Measurements from ENCODE around the gene IRAG1. TPM values are rescaled to one million over a fixed set of nuclear protein-coding genes. Genes with fewer than 3 reads are reported as not detected.

IRAG1 gene
- total RNA-seq, 1 donor from 2014 or later = 5.9 TPM

DNA sequence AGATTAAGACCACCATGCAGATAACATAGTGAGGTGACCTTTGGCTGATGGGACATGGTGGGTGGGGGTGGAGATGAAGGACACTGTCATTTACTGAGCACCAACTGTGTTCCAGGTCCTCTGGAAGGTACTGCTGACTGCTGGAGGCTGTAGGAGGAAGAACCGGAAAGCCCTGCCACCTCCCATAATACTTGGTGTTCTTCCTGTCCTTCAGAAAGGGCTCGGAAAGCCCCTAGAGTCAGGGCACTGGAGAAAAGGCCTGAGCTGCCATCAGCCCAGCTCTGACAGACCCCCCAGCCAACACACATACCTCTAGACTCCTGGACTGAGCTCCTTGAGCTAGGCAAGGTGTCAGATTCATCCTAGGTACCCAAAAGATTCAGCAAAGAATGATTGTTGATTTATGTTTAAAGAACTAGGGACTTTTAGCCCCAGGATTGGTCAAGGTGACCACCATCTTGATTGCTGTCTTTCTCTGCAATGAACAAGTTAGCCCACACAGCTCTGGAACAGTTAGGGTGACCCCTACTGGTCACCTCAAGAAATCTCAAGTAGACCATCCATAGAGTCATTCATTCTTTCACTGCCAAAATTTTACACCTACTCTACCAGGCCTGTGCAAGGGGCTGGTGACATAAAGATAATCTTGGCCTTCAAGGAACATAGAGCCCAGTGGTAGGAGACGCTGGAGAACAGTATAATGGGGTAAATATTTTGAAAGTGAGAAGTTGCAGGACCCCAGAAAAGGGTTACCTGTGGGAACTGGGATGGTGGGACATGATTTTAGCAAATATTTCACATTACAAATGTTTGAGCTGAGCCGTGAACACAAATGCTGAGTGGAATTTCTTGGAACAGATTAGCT lies 39.4 kb downstream of the IRAG1 start:
- DNase-seq (ENCODE audit: missing footprints) (no peak), ATAC-seq (peak; percentile 59)
- intact Hi-C loops (cut with DNase I) = loop anchor here (1.0 to 10.0 kb wide), 3 partner anchors 89 to 248 kb away; partner anchors contain the start of gene LYVE1

- DNase-seq (ENCODE audit: missing footprints) (no peak), ATAC-seq (no peak)
- intact Hi-C loops (cut with DNase I) = loop anchor here (10.0 kb wide), 2 partner anchors 88 to 138 kb away; partner anchors contain the start of gene LYVE1
Observed at GRCh38 chr11:10653261-10653660, 40.3 kb downstream of the IRAG1 start.

DNA sequence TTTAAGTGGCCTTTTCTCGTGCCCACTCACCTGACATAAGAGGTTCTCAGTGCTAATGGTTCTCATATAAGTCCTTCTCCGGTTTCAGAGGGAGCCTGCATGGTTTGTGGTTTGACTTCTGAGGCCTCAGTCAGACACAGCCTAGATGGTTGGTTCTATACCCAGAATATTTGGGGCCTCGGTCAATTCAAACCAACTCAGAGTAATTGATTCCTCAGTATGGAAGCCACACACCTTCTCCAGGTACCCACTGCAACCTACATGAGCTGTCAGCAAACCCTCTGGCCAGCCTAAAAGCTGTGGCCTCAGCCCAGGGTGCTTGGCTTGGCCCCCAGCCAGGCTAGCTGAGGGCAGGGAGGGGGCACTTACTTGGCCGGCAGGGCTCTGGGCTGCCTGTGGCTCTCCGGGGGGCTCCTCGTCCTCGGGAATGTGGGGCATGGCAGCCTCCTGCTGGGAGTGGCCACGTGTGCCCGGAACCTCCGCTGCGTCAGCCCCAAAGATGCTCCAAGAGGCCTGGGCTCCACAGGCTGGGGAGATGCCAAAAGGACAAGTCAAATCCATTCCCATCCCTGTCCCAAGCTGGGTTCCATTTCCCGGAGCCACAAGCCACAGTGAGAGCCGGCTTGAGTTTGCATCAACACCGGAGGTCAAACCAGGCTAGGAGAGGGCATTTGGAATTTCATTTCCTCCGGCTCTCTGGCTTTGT lies 41.7 kb downstream of the IRAG1 start:
- ATAC-seq (no peak), DNase-seq (ENCODE audit: missing footprints) (peak; percentile 61)
- intact Hi-C loops (cut with DNase I) = loop anchor here (10.0 kb wide), 2 partner anchors 87 to 137 kb away; partner anchors contain the start of gene LYVE1

GRCh38 chr11:10650630-10651029 lies 42.9 kb downstream of the IRAG1 start:
- intact Hi-C loops (cut with DNase I) = loop anchor here (10.0 kb wide), 2 partner anchors 86 to 136 kb away; partner anchors contain the start of gene LYVE1
- no peak for ATAC-seq
- DNase-seq (ENCODE audit: missing footprints) = no peak

- DNase-seq (ENCODE audit: missing footprints) (no peak), ATAC-seq (no peak)
- intact Hi-C loops (cut with DNase I) = loop anchor here (10.0 kb wide), 2 partner anchors 85 to 135 kb away; partner anchors contain the start of gene LYVE1
Observed at GRCh38 chr11:10650166-10650565, 43.4 kb downstream of the IRAG1 start.

DNA sequence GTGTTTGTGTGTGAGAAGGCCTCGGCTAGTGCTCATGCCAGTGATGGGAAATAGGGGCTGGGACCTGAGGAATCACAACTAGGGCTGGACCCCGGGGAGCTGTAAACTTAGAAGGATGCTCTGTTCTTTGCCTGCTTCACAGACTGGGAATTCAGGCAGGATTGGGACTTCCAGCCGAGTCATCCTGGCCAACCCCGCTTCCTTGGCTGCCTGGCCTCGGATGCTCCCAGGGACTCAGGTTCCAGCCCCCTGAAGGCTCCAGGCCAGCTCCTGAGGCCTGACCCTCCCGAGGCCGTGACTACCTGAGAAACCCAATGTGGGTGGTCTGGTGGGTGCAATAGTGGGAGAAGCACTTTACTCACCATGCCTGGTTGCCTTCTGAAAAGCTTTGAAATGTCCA lies 44.7 kb downstream of the IRAG1 start:
- intact Hi-C loops (cut with DNase I) = no loop called here
- DNase-seq (ENCODE audit: missing footprints) (no peak), ATAC-seq (no peak)

DNA sequence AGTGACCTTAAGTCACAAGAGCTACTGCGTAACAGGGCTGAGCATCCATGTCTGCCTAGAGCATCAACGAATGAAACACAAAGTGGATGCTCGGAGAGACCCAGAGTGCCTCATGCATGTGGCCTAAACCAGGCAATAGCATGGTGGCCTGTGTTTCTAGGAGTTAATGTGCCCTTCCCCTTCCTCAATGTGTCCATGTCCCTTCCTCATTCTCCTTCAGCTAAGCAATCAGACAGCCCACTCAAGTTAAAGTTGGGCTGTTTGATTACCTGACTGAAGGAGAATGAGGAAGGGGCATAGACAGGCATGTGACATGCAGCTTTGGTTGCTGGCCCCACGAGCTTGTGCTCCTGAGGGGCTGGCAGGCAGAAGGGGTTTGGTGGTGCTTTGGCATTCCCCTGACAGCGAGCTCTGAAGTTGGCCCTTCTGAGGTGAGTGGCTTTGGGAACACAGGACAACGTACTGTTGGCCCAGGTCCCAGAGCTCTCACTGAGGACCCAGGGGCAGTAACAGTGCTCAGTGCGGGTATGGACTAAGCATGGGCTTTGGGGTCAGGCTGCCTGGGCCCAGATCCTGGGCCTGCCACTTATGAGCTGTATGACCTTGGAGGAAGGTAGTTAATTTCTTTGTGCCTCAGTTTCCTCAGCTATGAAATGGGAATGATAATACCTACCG lies 46.7 kb downstream of the IRAG1 start:
- intact Hi-C loops (cut with DNase I) = no loop called here
- DNase-seq (ENCODE audit: missing footprints) = no peak
- no peak for ATAC-seq

- ATAC-seq (no peak), DNase-seq (ENCODE audit: missing footprints) (no peak)
- intact Hi-C loops (cut with DNase I) = no loop called here
Observed at GRCh38 chr11:10646005-10646404, 47.5 kb downstream of the IRAG1 start.

DNA sequence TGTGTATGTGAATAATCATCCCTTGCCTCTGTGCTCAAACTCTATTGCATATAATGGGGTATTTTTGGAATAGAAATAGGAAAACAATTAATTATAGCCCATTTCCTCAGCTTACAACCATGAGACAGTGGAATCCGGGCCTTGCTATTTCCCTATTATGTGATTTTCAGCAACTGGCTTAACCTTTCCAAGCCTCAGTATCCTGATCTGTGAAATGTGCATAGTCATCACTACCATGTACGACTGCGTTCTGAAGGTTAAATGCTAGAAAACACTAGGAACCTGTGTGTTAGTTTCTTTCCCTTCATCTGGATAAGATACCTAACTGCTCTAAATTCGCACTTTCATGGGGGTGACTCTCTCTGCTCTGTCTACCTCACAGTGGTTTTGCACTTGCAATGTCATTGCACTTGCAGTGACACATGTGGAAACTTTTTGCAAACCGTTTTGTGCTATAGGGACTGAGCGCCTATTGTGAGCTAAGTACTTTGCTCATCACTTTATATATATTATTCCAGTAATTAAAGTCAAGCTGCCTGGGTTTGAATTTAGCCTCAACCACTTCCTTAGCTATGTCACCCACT lies 48.3 kb downstream of the IRAG1 start:
- intact Hi-C loops (cut with DNase I) = no loop called here
- no peak for DNase-seq (ENCODE audit: missing footprints)
- ATAC-seq = no peak

Other genes starting within 250 kb of the IRAG1 start
- gene AMPD3, start 238.5 kb downstream of the IRAG1 start, total RNA-seq = 3.5 TPM
- gene RNF141, start 152.6 kb downstream of the IRAG1 start, total RNA-seq = 37.9 TPM
- 106 TPM for gene LYVE1, start 125.1 kb downstream of the IRAG1 start, total RNA-seq
- 20.6 TPM for gene CTR9, start 57.5 kb upstream of the IRAG1 start, total RNA-seq
- gene EIF4G2, start 115.2 kb upstream of the IRAG1 start, total RNA-seq = 752 TPM
- gene ZBED5, start 164.3 kb upstream of the IRAG1 start, total RNA-seq = 42.7 TPM